Renal cortical epithelial cell (primary cell): ENCODE data around the gene CCDC8. TPM values are rescaled to one million over a fixed set of nuclear protein-coding genes. Genes with fewer than 3 reads are reported as not detected.
"Not testable (repeated sequence)": the region's sequence is repeated elsewhere in the genome, so short reads cannot be mapped to it uniquely, and the experiment has no call there.

Experiments
- DNase-seq: peaks from one replicate; pipeline ENCODE4 v3.0.0-alpha.2; 2011; ENCODE audit warnings: low read depth
- total RNA-seq: library from RNA; depleted of rRNA; stranded (reverse); fragments of >200 nt; gene quantifications from 2 replicates; pipeline ENCODE4 v1.2.3, GENCODE V29; 2014

The CCDC8 gene
- total RNA-seq, 1 donor from 2014 or later: 30.7 TPM

GRCh38 chr19:46404753-46405468, 8.5 kb downstream of the CCDC8 start:
- no peak for DNase-seq

GRCh38 chr19:46404055-46404752, 9.2 kb downstream of the CCDC8 start:
- peak; percentile 46 for DNase-seq

GRCh38 chr19:46402725-46403124, 10.6 kb downstream of the CCDC8 start:
- no peak for DNase-seq

- DNase-seq: not testable (repeated sequence)
These were observed 15.4 kb downstream of the CCDC8 start for GRCh38 chr19:46397801-46398479.

- no peak for DNase-seq
These were observed 19.0 kb downstream of the CCDC8 start for GRCh38 chr19:46394402-46394797.

GRCh38 chr19:46393456-46394401, 19.6 kb downstream of the CCDC8 start:
- no peak for DNase-seq

- no peak for DNase-seq
These were observed 20.5 kb downstream of the CCDC8 start for GRCh38 chr19:46392837-46393236.

GRCh38 chr19:46392252-46392801, 21.0 kb downstream of the CCDC8 start:
- no peak for DNase-seq

GRCh38 chr19:46391296-46392251, 21.8 kb downstream of the CCDC8 start:
- DNase-seq: no peak

GRCh38 chr19:46390866-46391265, 22.5 kb downstream of the CCDC8 start:
- DNase-seq: no peak

GRCh38 chr19:46390121-46390858, 23.1 kb downstream of the CCDC8 start:
- no peak for DNase-seq

GRCh38 chr19:46388311-46389095, 24.9 kb downstream of the CCDC8 start:
- no peak for DNase-seq

- no peak for DNase-seq
These were observed 25.6 kb downstream of the CCDC8 start for GRCh38 chr19:46387713-46388130.

GRCh38 chr19:46386996-46387712, 26.2 kb downstream of the CCDC8 start:
- no peak for DNase-seq

GRCh38 chr19:46386151-46386550, 27.2 kb downstream of the CCDC8 start:
- DNase-seq: no peak

- DNase-seq: no peak
These were observed 27.7 kb downstream of the CCDC8 start for GRCh38 chr19:46385636-46386035.

- DNase-seq: no peak
These were observed 29.0 kb downstream of the CCDC8 start for GRCh38 chr19:46384396-46384795.

GRCh38 chr19:46383846-46384245, 29.5 kb downstream of the CCDC8 start:
- no peak for DNase-seq
